LHCN-M2 (cell line): ENCODE data around the gene IL24. TPM values are rescaled to one million over a fixed set of nuclear protein-coding genes. Genes with fewer than 3 reads are reported as not detected.
"Not testable (repeated sequence)": the region's sequence is repeated elsewhere in the genome, so short reads cannot be mapped to it uniquely, and the experiment has no call there.

ENCODE experiments used
- DNase-seq: peaks from one replicate; pipeline ENCODE4 v3.0.0-alpha.2; 2012; ENCODE audit warnings: low read depth
- total RNA-seq: library from RNA; depleted of rRNA; stranded (reverse); fragments of >200 nt; gene quantifications from 2 replicates; pipeline ENCODE4 v1.2.3, GENCODE V29; 2014

Gene IL24
- total RNA-seq, 1 experiment from 2014 or later: 0.17 TPM

DNA sequence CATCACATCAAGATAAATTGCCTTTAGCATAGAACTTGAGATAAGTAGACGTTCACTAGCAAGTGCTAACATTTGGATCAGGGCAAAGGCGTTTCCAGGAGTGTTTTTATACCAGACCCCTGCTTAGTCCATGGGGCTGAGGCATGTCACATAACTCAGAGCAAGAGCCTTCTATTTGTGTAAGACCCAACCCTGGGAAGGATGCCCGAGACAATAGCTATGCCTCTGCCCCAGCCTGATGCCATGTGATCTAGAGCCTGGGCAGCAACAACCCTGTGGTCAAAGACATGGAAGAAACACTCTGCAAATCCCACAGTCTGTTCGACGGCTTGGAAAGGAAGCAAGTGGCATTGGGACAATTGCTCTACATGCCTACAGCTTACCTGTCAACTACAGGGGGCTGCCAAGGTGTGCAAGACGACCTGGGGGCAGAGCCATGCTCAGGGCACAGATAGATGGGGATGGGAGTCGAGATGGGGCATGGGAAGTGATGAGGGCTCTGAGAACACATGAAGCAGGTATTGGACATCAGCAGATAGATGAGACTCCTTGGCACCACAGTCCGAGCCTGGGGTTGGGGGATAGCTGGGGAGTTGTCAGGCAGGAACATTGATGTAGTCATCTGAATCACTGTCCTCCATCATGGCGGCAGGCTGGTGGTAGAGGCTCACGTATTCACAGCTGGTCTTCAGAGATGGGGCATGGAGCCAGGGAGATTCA lies 7.3 kb downstream of the IL24 start:
- no peak for DNase-seq

DNA sequence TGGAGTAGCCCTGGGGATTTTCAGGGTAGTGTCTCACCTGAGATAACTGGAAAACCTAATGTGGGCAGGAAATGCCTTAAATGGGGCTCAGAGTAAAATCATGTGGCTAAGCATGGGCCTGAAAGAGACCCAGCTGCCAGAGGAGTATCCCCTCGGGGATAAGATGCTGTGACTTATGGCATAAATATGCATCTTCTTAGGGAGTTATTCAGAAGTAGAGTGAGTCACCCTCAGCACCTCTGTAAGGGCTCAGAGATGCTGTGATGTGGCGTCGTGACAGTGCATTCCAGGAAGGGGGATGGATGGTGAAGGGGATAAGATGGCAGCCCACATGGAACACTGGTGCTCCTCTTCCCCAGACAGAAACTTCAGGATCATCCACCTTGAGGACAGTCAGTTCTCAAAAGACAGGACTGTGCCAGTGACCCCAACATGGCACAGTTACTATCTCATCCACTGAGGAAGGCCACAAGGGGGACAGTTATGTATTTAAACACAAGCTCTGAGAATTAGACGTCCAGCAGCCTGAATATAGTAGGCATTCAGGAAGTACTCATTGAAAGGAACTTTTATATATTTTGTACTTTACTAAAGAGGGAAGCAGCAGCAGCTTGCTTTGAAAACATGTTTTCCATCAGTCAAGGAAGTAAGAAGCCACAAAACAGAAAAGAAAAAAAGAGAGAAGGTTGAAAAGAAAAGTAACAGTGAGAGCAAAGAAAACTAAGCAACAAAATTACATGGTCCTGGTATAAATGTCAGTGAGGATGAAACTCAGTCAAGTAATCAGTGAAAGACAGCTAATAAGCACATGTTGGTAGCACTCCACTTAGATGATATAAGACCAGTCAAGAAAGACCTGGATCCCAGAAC lies 8.3 kb downstream of the IL24 start:
- DNase-seq: peak; percentile 95

DNA sequence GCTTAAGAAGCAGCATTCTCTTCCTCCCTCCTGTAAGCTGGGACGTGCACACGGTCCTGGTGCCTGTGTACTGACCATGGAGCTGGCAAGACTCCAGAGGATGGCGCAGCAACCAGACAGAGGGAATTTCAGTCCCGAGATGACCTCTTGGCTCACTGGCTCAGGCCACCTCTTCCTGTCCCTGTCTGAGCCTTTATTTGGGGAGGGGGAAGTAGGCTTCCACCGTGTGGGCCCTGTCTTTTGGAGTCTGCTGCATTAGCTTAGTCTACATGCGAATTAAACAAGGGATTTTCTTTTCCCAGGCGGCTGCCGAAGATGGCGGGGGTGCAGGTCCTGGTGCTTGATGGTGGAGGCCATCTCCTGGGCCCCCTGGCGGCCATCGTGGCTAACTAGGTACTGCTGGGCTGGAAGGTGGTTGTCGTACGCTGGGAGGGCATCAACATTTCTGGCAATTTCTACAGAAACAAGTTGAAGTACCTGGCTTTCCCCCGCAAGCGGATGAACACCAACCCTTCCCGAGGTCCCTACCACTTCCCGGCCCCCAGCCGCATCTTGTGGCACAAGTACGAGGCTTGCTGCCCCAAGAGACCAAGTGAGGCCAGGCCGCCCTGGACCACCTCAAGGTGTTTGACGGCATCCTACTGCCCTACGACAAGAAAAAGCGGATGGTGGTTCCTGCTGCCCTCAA lies 10.2 kb downstream of the IL24 start:
- DNase-seq: no peak

DNA sequence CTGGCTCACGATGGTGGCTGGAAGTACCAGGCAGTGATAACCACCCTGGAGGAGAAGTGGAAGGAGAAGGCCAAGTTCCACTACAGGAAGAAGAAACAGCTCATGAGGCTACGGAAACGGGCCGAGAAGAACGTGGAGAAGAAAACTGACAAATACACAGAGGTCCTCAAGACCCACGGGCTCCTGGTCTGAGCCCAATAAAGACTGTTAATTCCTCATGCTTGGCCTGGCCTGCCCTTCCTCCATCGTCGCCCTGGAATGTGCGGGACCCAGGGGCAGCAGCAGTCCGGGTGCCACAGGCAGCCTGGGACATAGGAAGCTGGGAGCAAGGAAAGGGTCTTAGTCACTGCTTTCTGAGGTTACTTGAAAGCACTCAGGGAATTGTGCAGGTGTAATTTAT lies 10.8 kb downstream of the IL24 start:
- no peak for DNase-seq

DNA sequence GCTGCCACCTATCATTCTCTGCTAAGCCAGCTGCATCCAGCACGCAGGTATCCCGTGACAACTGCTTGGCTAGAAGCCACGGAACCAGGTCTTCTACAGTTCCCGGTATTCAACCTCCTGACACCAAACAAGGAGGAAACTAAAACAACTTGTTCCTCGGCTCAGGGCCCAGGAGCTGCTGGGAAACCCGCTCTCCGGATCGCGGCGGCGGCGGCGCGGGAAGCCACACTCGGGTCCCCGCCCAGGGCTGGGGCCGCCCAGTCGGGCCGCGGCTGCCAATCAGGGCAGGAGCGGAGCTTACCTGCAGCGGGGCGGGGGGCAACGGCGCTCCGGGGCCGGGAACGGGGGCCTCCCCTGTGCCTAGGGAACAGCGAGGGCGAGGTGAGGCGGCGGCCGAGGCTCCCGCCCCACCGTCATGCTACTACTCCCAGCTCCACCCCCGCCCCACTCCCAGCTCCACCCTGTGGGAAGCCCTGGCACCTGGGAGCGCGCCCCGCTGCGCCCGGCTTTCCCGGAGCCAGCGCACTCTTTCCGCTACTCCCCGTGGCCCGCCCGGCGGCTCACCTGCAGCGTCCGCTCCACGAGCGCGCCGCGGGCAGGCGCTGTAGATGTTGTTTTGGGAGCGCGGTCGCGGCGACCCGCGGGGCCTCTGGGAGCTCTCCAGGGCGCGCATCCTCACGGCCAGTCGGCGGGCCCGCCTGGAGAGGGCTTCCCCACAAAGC lies 12.1 kb downstream of the IL24 start:
- DNase-seq: no peak

DNA sequence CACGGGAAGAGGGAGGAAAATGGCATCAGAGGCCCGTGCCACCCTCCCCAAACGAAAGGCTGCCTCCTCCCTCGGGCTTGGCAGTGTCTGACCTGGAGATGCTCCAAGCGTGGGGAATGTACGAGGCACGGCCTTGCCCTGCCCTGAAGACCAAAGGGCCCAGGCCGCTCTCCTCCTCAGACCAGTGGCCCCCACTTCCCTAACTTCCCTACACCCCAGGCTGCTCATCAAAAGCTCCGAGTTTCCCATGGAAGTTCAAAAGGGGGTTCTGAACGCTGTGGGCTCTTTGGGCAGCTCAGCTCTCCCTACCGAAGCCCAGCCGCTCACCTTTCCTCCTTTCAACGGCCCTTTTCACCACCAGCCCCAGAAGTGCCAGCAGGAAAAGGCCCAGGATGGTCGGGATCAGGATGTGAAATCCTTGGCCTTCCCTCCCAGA lies 12.7 kb downstream of the IL24 start:
- DNase-seq: no peak

DNA sequence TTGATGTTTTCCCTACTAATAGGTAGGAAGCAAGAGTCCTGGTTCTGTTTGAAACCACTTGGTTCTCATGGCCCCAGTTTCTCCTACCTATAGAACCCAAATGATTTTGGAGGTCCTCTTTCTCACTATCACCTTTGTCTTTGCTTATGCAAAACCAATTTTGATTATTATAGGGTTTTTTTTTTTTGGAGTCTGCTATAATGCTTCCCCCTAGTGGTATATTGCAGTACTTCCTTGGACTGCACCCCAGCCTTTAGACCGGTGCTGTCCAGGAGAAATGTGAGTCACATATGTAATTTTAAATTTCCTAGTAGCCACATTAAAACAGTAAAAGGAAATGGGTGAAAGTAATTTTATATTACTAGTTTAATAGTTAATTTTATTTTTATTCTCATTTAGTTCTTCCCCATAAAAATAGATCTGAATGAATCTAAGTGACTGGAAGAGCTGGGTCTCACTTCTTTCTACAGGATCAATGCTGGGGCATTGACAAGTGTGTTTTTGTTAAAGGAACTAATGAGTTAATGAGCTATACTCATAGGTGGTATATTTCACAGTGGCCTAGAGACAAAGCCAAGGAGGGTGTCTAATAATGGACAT lies 13.9 kb downstream of the IL24 start:
- DNase-seq: peak; percentile 63

DNA sequence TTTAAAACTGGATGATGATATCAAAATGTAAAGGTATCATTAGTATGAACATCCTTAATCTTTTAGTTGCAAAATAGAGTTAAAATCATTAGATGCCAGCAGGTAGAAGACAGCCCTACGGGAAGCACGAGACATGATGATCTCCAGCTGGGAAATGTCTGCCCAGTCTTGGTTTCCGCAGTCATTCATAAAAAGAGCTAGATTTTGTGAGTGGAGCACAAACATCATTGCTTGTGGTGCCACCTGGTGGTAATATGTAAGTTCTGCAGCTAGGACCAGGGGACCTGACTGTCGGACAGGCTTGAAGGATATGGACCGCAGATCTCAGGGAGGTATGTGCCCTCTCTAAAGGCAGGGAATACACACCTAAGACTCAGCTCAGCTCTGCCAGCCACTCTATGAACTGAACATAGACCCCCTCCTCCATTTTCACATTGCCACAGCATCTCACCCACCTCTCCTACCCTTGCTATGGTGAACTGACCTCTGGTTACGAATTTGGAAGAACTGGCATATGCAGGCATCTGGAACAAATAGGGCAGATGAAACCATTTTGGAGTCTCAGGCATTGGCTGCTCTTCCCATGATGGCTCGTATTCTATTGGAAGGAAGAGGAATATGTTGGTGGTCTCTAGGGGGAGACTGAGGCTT lies 15.3 kb downstream of the IL24 start:
- DNase-seq: peak; percentile 66

DNA sequence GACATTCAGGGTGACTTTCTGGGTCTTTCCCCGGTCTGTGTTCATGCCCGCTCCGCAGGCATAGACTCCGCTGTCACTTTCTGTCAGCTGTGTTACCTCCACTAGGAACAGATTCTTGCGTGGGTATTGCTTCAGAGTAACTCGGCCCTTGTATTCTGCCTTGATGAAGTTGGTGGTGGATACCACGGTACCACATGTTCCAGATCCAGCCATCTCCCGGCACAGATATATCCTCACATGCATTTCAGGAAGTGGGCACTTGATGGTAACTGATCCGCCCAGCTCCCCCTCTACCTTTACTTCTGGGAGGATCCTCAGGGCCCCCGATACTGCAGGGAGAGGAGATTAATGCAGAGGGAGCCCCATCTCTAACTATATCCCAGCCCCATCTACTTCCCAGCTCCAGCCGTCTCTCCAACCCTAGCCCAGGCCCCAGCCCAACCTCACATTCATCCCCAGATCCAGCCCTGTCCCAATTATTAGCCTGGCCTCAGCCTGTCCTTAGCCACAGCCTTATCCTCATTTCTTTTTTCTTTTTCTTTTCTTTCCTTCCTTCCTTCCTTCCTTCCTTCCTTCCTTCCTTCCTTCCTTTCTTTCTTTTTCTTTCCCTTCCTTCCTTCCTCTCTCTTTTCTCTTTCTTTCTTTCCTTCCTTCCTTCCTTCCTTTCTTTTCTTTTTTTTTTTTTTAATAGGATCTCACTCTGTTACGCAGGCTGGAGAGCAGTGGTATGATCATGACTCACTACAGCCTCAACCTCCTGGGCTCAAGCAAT lies 16.7 kb downstream of the IL24 start:
- DNase-seq: no peak

DNA sequence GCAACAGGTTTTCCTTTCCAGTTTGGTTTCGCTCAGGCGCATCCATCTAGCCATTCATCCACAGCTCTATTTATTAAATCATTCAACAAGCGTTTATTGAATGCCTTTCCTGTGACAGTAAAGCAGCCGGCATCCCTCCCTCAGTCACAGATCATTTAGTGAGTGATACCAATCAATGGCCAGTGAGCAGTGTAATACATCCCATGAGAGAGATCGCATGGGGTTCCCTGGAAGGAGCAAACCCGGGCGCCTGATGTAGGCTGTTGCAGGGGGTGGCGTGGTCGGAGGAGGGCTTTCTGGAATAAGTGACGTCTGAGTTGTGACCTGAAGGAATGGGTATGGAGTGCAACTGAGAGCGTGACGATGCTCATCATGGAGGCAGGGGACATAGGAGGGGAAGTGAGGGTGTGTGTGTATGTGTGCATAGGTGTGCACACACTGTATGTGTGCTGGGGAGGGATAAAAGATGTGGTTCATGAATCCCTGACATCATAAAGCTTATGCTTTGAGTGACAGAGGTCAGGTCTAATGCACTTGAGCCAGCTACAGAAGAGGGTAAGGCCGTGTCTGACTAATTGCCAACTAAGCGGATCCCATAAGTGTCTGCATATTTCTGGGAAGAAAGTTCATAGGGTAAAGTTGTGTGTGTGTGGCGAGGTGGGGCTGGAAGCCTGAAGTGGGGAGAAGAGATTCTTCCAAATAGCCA lies 17.9 kb downstream of the IL24 start:
- no peak for DNase-seq

DNA sequence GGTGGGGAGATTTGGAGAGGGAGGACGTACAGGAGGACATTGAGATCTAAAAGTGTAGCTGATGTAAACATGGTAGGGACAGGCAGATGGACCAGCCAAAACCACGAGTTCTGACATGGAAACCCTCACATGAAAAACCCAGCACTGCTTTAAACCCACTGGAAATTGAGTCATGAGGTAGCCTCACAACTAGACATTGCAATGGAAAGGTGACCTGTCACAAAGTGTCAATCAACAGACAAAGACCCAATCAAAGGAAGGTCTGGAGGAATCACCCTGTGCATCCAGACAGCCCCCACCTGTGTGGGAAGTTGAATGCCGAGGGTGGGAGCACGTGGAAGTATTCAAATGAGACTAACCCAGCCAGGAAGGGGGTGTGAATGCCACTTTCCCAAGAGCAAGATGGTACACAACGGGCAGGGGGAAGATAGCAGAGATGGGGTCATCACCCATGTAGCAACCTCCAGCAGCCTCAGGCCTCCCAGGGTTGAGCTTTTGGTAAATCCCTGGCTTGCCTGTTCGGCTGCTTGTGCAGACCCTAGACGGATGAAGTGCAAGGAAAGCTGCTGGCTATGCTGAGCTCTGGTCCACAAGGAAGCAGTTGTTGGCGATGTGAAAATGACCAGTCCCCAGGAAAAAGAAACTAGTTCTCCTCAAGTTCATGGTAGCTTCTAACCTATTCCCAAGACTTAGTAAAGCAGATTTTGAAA lies 18.9 kb downstream of the IL24 start:
- no peak for DNase-seq

DNA sequence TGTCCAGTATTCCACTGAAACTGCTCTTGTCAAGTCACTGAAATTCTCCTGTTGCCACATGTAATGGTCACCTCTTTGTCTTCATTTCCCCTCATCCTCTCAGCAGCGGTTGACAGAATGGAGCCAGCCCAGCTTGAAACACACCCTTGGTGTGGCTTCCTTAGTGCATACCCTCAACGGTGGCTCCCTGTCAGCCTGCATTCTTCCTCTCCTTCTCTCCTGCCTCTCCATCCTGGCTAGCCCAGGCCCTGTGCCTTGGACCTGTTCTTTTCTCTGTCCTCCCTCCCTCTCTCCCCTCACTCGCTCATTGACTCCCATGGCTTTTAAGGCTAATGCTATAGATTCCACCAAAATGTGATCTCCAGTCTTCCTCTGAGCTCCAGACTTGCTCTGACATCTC lies 20.8 kb downstream of the IL24 start:
- DNase-seq: no peak

DNA sequence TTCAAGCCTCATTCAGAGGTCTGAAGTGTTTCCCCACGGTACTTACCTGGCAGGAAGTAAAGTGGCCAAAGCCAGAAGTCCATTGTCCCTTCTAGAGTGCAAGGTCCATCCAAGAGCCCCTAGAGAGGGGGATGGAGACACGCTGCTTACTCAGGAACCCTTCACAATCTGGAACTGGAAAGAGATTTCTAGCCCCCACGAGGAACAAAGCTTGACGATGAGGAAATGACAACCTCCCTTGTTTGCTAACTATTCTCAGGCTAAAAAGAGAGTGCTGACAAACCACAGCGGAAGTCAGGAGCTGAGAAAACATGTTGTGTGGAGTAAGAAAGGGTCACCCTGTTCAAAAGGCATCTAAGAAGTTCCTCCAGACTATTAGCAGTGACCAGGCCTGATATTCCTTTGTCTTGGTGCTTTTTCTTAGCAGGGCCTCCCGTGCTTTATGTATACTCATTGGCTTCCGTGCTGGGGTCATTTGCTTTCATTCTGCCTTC lies 24.6 kb downstream of the IL24 start, which contains the start of gene FCMR:
Gene FCMR, minus strand, starts transcription at position 170 of the 494 bp plus-strand sequence. Its CDS starts 87 bp downstream, at position 83.
- DNase-seq: no peak

DNA sequence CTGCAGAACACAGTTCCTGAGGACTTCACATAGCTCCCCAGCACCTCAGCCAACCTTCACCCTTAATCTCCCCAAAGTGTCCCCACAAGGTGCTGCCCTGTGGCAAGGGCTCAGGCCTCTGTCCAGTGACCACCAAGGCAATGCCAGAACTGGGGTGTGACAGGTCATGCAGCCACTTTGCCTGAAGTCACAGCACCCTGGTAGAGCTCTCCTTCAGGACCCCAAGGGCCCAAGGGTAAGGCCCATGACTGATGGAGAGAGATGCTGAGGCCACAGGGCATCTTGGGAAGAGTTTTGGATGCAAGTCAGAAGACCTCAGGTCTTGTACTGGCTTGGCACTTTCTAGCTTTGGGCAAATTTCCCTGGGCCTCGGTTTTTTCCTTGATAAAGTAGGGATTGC lies 25.3 kb downstream of the IL24 start:
- DNase-seq: no peak

DNA sequence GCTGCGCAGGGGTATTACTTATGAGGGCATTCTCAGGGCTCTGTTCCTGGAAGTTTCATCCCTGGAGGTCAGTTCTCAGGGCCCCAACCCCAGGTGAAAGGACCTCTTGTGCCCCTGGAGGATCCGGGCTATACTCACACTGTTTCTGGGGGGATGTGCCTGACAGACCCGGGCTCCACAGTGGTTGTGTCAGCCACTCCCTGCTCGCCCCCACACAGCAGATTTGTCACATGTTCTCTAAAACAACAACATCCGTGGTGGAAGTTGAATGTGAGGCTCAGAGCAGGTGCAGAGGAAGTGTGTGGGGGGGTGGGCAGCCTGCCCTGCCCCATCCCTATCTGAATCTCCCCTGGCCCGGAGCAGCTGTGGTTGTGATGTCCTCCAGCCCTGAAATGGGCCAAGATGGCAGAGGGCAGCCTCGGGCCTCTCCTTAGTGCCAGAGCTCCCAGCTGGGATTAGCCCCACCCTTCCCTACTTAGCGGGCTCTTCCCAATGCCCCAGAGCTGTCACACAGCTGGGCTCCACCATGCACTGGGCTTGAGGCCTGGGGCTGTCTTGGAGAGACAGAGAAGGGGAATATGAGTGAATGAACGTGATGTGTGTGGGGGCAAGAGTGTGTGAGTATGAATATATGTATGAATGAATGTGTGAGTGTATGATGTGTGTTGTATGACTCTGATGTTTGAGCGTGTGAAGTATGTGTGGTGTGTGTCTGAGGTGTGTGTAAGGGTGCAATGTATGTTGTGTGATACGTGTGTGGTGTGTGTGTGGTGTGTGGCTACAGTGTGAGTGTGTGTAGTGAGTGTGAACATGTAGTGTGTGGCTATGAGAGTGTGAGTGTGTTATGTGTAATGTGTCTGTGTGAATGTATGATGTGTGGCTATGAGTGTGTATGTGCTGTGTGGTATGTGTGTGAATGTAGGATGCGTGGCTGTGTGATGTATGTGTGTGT lies 26.0 kb downstream of the IL24 start:
- peak; percentile 54 for DNase-seq

DNA sequence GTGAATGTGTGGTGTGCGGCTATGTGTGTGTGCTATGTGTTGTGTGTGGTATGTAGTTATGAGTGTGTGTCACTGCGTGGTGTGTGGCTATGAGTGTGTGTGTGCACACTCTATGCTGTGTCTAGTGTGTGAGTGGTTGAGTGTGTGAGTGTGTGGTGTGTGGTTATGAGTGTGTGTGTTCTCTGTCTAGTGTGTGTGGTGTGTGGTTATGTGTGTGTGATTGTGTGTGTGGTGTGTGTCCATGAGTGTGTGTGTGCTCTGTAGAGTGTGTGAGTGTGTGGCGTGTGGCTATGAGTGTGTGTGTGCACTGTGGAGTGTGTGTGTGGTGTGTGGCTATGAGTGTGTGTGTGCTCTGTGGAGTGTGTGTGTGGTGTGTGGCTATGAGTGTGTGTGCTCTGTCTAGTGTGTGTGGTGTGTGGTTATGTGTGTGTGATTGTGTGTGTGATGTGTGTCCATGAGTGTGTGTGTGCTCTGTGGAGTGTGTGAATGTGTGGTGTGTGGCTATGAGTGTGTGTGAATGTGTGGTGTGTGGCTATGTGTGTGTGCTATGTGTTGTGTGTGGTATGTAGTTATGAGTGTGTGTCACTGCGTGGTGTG lies 26.8 kb downstream of the IL24 start:
- DNase-seq: not testable (repeated sequence)
